ENCODE data around the gene CERS6. TPM values are rescaled to one million over a fixed set of nuclear protein-coding genes. Genes with fewer than 3 reads are reported as not detected.

The CERS6 gene
- total RNA-seq, 1 donor from 2014 or later, result 27.7 TPM

GRCh38 chr2:168456521-168457189 is 583 bp downstream of the CERS6 start:
- H3K36me3 ChIP-seq, result no peaks in the 10 kb centered on the region
- H3K27me3 ChIP-seq, result no peaks in the 10 kb centered on the region
- H3K9me3 ChIP-seq, result no peaks in the 10 kb centered on the region
- H3K4me1 ChIP-seq, result peaks cover 32% of the 10 kb centered on the region
- intact Hi-C loops (cut with DNase I), result loop anchor here (5.0 to 10.0 kb wide), 2 partner anchors 71 to 168 kb away; no protein-coding TSS in a partner anchor
- H3K4me3 ChIP-seq, result peak overlapping the region; percentile 66 to 99
- DNase-seq (ENCODE audit: extremely low spot score in 2 of 2), result no peak
- TF ChIP-seq POLR2A (IDR thresholded peaks at IDR 0.05) (no peak), POLR2AphosphoS5 (IDR thresholded peaks at IDR 0.05; ENCODE audit: insufficient read depth in 1 of 2, low read depth in 1 of 2) (no peak)
- TF ChIP-seq, protein P1, sequence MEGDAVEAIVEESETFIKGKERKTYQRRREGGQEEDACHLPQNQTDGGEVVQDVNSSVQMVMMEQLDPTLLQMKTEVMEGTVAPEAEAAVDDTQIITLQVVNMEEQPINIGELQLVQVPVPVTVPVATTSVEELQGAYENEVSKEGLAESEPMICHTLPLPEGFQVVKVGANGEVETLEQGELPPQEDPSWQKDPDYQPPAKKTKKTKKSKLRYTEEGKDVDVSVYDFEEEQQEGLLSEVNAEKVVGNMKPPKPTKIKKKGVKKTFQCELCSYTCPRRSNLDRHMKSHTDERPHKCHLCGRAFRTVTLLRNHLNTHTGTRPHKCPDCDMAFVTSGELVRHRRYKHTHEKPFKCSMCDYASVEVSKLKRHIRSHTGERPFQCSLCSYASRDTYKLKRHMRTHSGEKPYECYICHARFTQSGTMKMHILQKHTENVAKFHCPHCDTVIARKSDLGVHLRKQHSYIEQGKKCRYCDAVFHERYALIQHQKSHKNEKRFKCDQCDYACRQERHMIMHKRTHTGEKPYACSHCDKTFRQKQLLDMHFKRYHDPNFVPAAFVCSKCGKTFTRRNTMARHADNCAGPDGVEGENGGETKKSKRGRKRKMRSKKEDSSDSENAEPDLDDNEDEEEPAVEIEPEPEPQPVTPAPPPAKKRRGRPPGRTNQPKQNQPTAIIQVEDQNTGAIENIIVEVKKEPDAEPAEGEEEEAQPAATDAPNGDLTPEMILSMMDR (IDR thresholded peaks at IDR 0.05), result no peak
- H3K27ac ChIP-seq, result peak overlapping the region; percentile 89

DNA sequence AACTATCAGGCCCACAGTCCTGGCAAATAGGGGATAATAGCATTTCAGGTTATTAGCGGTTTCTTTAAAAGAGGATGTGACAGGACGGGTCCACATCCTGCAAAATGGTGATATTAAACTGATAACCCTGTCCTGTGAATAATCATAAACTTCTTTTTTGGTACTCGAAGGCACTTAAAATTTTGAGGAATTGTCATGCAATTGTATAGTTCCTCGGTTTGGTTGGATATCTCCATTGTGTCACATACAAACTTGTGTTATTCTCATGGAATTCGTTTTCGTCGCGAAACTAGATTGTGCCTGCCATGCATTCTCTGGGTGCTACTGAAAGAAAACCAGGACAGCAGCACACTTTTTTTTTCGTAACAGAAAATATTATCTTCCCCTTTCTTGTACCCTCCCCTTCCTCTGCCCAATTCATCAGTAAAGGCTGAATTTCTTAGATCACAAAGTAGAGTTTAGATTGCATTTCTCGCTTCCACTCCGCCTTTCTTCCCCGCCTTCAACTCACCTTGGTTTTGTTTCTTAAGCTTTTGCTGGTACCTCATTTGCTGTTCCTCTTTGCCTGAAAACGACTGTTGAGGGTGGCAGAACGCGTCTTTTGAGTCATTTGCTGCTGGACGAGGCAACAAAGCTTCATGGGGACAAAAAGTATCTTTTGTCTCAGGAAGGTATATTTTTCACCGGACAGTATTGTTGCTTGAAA is 1.3 kb downstream of the CERS6 start:
- DNase-seq (ENCODE audit: extremely low spot score in 2 of 2), result no peak
- Histone ChIP-seq H3K4me3 (peak overlapping the region; percentile 66 to 99), H3K36me3 (no peaks in the 10 kb centered on the region), H3K4me1 (peaks cover 32% of the 10 kb centered on the region), H3K9me3 (no peaks in the 10 kb centered on the region), H3K27ac (peak overlapping the region; percentile 89), H3K27me3 (no peaks in the 10 kb centered on the region)
- TF ChIP-seq POLR2AphosphoS5 (IDR thresholded peaks at IDR 0.05; ENCODE audit: insufficient read depth in 1 of 2, low read depth in 1 of 2), result no peak
- TF ChIP-seq, protein P1 (IDR thresholded peaks at IDR 0.05), result no peak
- TF ChIP-seq POLR2A (IDR thresholded peaks at IDR 0.05), result no peak
- intact Hi-C loops (cut with DNase I), result loop anchor here (5.0 to 10.0 kb wide), 2 partner anchors 70 to 167 kb away; no protein-coding TSS in a partner anchor

DNA sequence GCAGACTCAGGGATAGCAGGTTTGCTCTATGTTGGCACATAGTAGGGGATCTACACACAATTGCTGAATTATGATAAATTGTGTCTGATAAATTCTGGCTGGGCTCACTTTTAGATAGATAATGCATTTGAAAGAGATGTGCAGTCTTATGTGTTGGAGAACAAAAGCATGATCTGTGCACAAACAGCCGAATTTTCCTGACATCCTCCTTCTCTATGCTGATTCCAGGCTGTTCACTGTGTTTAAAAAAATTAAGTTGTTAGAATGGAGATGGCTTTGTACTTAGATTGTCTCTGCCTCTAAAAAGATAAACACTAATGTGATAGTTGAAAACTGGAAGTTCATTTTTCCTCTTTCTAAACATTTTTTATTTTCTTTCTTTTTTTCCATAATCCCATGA is 2.1 kb downstream of the CERS6 start:
- Histone ChIP-seq H3K4me1 (peaks cover 32% of the 10 kb centered on the region), H3K27me3 (no peaks in the 10 kb centered on the region), H3K36me3 (no peaks in the 10 kb centered on the region), H3K9me3 (no peaks in the 10 kb centered on the region), H3K27ac (no peak overlapping the region), H3K4me3 (peak overlapping the region; percentile 66 to 99)
- TF ChIP-seq POLR2AphosphoS5 (IDR thresholded peaks at IDR 0.05; ENCODE audit: insufficient read depth in 1 of 2, low read depth in 1 of 2), result no peak
- TF ChIP-seq POLR2A (IDR thresholded peaks at IDR 0.05), result no peak
- TF ChIP-seq, protein P1 (IDR thresholded peaks at IDR 0.05), result no peak
- DNase-seq (ENCODE audit: extremely low spot score in 2 of 2), result no peak
- intact Hi-C loops (cut with DNase I), result loop anchor here (5.0 to 10.0 kb wide), 2 partner anchors 69 to 167 kb away; no protein-coding TSS in a partner anchor

- intact Hi-C loops (cut with DNase I), result loop anchor here (5.0 to 10.0 kb wide), 2 partner anchors 68 to 166 kb away; no protein-coding TSS in a partner anchor
- Histone ChIP-seq H3K4me1 (peaks cover 32% of the 10 kb centered on the region), H3K9me3 (no peaks in the 10 kb centered on the region), H3K27ac (no peak overlapping the region), H3K27me3 (no peaks in the 10 kb centered on the region), H3K36me3 (no peaks in the 10 kb centered on the region), H3K4me3 (no peak overlapping the region)
- no peak for DNase-seq (ENCODE audit: extremely low spot score in 2 of 2)
- TF ChIP-seq POLR2AphosphoS5 (IDR thresholded peaks at IDR 0.05; ENCODE audit: insufficient read depth in 1 of 2, low read depth in 1 of 2) (no peak), POLR2A (IDR thresholded peaks at IDR 0.05) (no peak)
- TF ChIP-seq, protein P1 (IDR thresholded peaks at IDR 0.05), result no peak
Observed at GRCh38 chr2:168459256-168459655, 3.2 kb downstream of the CERS6 start.
